SK-N-MC (cell line): ENCODE measurements around the gene SLC46A1.

Source experiments
- FOXP2 ChIP-seq: optimal IDR thresholded peaks from 2 replicates; pipeline ENCODE3; 2011; ENCODE audit warnings: mild to moderate bottlenecking, moderate library complexity; ENCODE audit not compliant: insufficient read depth; ENCODE audit errors: extremely low read length, control extremely low read depth
- POLR2AphosphoS5 ChIP-seq: IDR thresholded peaks from 2 replicates; pipeline ENCODE4 v1.6.1; 2012; ENCODE audit warnings: mild to moderate bottlenecking, low read depth, low read length, borderline replicate concordance

- TF ChIP-seq POLR2AphosphoS5 (no peak; the same call in 1 of the 2 replicates), FOXP2 (no peak)
Measured at GRCh38 chr17:28348979-28349378, 57.0 kb downstream of the SLC46A1 start.
